Spleen (tissue), 7 donors: ENCODE measurements around the gene RNF43.

Experiments used
- CTCF ChIP-seq, 11 experiments: fragments of 200-600 bp in 7 of 11; fragments of 450-650 bp in 4 of 11; sonication (generic) in 4 of 11; IDR thresholded peaks in 8 of 11; conservative IDR thresholded peaks in 3 of 11; 1 replicate in 7 of 11; 2 replicates in 4 of 11; pipeline versions ENCODE4 v1.4.0 to v1.8.0; 2016 to 2021; ENCODE audit warnings: antibody characterized with exemption in 11 of 11, inconsistent platforms in 4 of 11, mild to moderate bottlenecking in 1 of 11
- POLR2A ChIP-seq, 3 donors: fragments of 450-650 bp; IDR thresholded peaks; one replicate each; pipeline ENCODE4 v1.5.1; 2017; ENCODE audit warnings: antibody characterized with exemption in 3 of 3, mild to moderate bottlenecking in 1 of 3
- donor health status: DM: no; HTN: no; CAD: no; lungs with moderate emphysema.
- donor health status: DM: no; HTN: no; CAD: no.
- donor health status: DM: no; HTN: no; CAD: no.

GRCh38 chr17:58402679-58403078 lies 14.7 kb downstream of the RNF43 start:
- TF ChIP-seq POLR2A (IDR thresholded peaks at IDR 0.05) (no peak), CTCF (IDR thresholded peaks at IDR 0.05 in 8 of 11, conservative IDR thresholded peaks at IDR 0.05 in 3 of 11) (no peak)
